Neural progenitor cell (in vitro differentiated cells): ENCODE results near the gene SPATA33. TPM values are rescaled to one million over a fixed set of nuclear protein-coding genes. Genes with fewer than 3 reads are reported as not detected.

Source experiments
- DNase-seq: peaks from one replicate; pipeline ENCODE4 v3.0.0-alpha.2; 2016; ENCODE audit warnings: low spot score
- H2AFZ ChIP-seq: fragments of 200-600 bp; sonication (generic); replicated peaks from 2 replicates; pipeline ENCODE4 v1.6.1; 2016; ENCODE audit warnings: antibody characterized with exemption
- H3F3A ChIP-seq: fragments of 200-600 bp; sonication (generic); 2 replicates; pipeline ENCODE4 v1.6.1; 2016; ENCODE audit warnings: antibody characterized with exemption, low read depth
- H3K27ac ChIP-seq: fragments of 200-600 bp; sonication (generic); 2 replicates; pipeline ENCODE4 v1.5.1; 2016; ENCODE audit warnings: mild to moderate bottlenecking
- H3K27me3 ChIP-seq: fragments of 200-600 bp; sonication (generic); 2 replicates; pipeline ENCODE4 v1.6.1; 2016; ENCODE audit warnings: mild to moderate bottlenecking, moderate library complexity
- H3K36me3 ChIP-seq: fragments of 200-600 bp; sonication (generic); 2 replicates; pipeline ENCODE4 v1.5.1; 2016
- H3K4me1 ChIP-seq: fragments of 200-600 bp; sonication (generic); 2 replicates; pipeline ENCODE4 v1.6.1; 2016; ENCODE audit warnings: mixed run types
- H3K4me2 ChIP-seq: fragments of 200-600 bp; sonication (generic); 2 replicates; pipeline ENCODE4 v1.6.1; 2016
- H3K4me3 ChIP-seq: fragments of 200-600 bp; sonication (generic); 2 replicates; pipeline ENCODE4 v1.5.1; 2016
- H3K79me2 ChIP-seq: fragments of 200-600 bp; sonication (generic); 2 replicates; pipeline ENCODE4 v1.6.1; 2016; ENCODE audit warnings: low read depth
- H3K9ac ChIP-seq: fragments of 200-600 bp; sonication (generic); 2 replicates; pipeline ENCODE4 v1.6.1; 2016
- H3K9me3 ChIP-seq: fragments of 200-600 bp; sonication (generic); 2 replicates; pipeline ENCODE4 v1.5.1; 2016; ENCODE audit warnings: low read depth
- H4K20me1 ChIP-seq: fragments of 200-600 bp; sonication (generic); 2 replicates; pipeline ENCODE4 v1.6.1; 2016; ENCODE audit warnings: low read depth
- H3K27ac Mint-ChIP-seq: 3 replicates; pipeline ENCODE4 v1.8.0; 2021; ENCODE audit warnings: mixed read lengths
- H3K27me3 Mint-ChIP-seq: 2 replicates; pipeline ENCODE4 v1.8.0; 2022; ENCODE audit warnings: low read depth, mild to moderate bottlenecking, inconsistent platforms, moderate library complexity, mixed read lengths; ENCODE audit not compliant: insufficient read depth
- H3K36me3 Mint-ChIP-seq: 3 replicates; pipeline ENCODE4 v1.8.0; 2021; ENCODE audit warnings: mixed read lengths
- H3K4me1 Mint-ChIP-seq: 3 replicates; pipeline ENCODE4 v1.8.0; 2021; ENCODE audit warnings: mixed read lengths
- H3K4me3 Mint-ChIP-seq: 3 replicates; pipeline ENCODE4 v1.8.0; 2021; ENCODE audit warnings: mild to moderate bottlenecking, moderate library complexity, mixed read lengths
- H3K9me3 Mint-ChIP-seq: 3 replicates; pipeline ENCODE4 v1.8.0; 2020; ENCODE audit warnings: mixed read lengths
- EZH2 ChIP-seq: fragments of 200-600 bp; sonication (generic); IDR thresholded peaks from 2 replicates; pipeline ENCODE4 v1.6.1; 2017; ENCODE audit warnings: antibody characterized with exemption, mild to moderate bottlenecking, moderate library complexity
- EZH2phosphoT487 ChIP-seq: fragments of 200-600 bp; sonication (generic); IDR thresholded peaks from 2 replicates; pipeline ENCODE4 v1.6.1; 2017; ENCODE audit warnings: antibody characterized with exemption
- total RNA-seq: library from RNA; depleted of rRNA; stranded (reverse); fragments of >200 nt; gene quantifications from 2 replicates; pipeline ENCODE4 v1.2.3, GENCODE V29; 2015; ENCODE audit warnings: low replicate concordance
- TF ChIP-seq, protein P1 (sequence below): fragments of 200-600 bp; sonication (generic); IDR thresholded peaks from 2 replicates; pipeline ENCODE4 v1.5.1; 2017; ENCODE audit warnings: antibody characterized with exemption, mild to moderate bottlenecking

SPATA33 gene
- total RNA-seq, 1 donor from 2014 or later = 14.1 TPM

DNA sequence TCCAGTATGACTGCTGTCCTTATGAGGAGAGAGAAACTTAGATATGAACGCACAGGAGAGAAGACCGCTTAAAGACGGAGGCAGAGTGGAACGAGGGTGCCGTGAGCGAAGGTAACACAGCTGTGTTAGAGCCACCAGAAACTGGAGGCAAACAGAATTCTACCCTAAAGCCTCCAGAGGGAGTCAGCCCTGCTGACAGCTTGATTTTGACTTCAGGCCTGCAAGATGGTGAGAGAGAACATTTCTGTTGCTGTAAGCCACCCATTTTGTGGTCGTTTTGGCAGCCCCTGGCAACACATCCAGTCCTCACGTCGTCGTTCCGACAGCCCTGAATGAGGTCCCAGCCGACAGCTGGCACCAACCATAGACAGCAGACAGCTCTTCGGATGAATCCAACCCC, 46.6 kb downstream of the SPATA33 start:
- Histone ChIP-seq H3K4me1 (peaks cover 10% of the 10 kb centered on the region), H2AFZ (no peak overlapping the region), H3K27ac (no peak overlapping the region), H3K36me3 (no peaks in the 10 kb centered on the region), H3F3A (peaks cover 31% of the 10 kb centered on the region), H3K79me2 (no peaks in the 10 kb centered on the region), H3K4me3 (no peak overlapping the region), H3K9ac (no peak overlapping the region), H3K9me3 (no peaks in the 10 kb centered on the region), H3K4me2 (no peak overlapping the region), H4K20me1 (peaks cover 13% of the 10 kb centered on the region), H3K27me3 (peaks cover 34% of the 10 kb centered on the region)
- H3K9me3 Mint-ChIP-seq = no peaks in the 10 kb centered on the region
- H3K27me3 Mint-ChIP-seq = peaks cover 11% of the 10 kb centered on the region
- no peak overlapping the region for H3K4me3 Mint-ChIP-seq
- H3K36me3 Mint-ChIP-seq = peaks cover under 1% of the 10 kb centered on the region
- H3K27ac Mint-ChIP-seq = no peak overlapping the region
- TF ChIP-seq EZH2 (no peak), EZH2phosphoT487 (no peak)
- TF ChIP-seq, protein P1, sequence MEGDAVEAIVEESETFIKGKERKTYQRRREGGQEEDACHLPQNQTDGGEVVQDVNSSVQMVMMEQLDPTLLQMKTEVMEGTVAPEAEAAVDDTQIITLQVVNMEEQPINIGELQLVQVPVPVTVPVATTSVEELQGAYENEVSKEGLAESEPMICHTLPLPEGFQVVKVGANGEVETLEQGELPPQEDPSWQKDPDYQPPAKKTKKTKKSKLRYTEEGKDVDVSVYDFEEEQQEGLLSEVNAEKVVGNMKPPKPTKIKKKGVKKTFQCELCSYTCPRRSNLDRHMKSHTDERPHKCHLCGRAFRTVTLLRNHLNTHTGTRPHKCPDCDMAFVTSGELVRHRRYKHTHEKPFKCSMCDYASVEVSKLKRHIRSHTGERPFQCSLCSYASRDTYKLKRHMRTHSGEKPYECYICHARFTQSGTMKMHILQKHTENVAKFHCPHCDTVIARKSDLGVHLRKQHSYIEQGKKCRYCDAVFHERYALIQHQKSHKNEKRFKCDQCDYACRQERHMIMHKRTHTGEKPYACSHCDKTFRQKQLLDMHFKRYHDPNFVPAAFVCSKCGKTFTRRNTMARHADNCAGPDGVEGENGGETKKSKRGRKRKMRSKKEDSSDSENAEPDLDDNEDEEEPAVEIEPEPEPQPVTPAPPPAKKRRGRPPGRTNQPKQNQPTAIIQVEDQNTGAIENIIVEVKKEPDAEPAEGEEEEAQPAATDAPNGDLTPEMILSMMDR = no peak
- no peak for DNase-seq
- peaks cover 18% of the 10 kb centered on the region for H3K4me1 Mint-ChIP-seq

DNA sequence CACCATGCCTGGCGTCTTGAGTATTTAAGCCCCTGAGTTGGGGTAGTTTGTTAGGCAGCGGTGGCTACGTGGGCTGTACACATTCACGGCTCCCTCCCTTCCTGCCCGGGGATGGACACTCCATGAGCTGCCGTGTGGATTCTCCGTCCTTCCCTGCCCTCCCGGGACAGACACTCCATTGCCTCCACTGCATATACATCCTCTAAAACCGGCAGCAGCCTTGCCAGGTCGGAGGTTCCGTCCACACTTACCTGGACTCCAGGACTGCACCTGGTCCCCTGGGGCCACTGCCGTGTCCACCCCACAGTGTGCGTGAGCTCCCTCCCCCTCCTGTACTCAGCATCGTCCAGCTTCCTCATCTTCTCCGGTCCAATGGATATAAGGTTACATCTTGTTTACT, 47.4 kb downstream of the SPATA33 start:
- H3K79me2 ChIP-seq = no peaks in the 10 kb centered on the region
- peaks cover 17% of the 10 kb centered on the region for H3K4me1 Mint-ChIP-seq
- H3K27ac ChIP-seq = no peak overlapping the region
- no peak overlapping the region for H3K9ac ChIP-seq
- no peaks in the 10 kb centered on the region for H3K9me3 Mint-ChIP-seq
- peaks cover 13% of the 10 kb centered on the region for H3K27me3 Mint-ChIP-seq
- no peak overlapping the region for H3K4me2 ChIP-seq
- no peak overlapping the region for H2AFZ ChIP-seq
- peaks cover 34% of the 10 kb centered on the region for H3K27me3 ChIP-seq
- H3K27ac Mint-ChIP-seq = no peak overlapping the region
- peaks cover 6% of the 10 kb centered on the region for H4K20me1 ChIP-seq
- no peak for DNase-seq
- no peaks in the 10 kb centered on the region for H3K9me3 ChIP-seq
- H3K4me1 ChIP-seq = peaks cover 13% of the 10 kb centered on the region
- H3K36me3 ChIP-seq = no peaks in the 10 kb centered on the region
- no peaks in the 10 kb centered on the region for H3K36me3 Mint-ChIP-seq
- H3K4me3 ChIP-seq = no peak overlapping the region
- TF ChIP-seq, protein P1 = no peak
- TF ChIP-seq EZH2phosphoT487 = no peak
- no peak for TF ChIP-seq EZH2
- H3K4me3 Mint-ChIP-seq = no peak overlapping the region
- peaks cover 25% of the 10 kb centered on the region for H3F3A ChIP-seq

DNA sequence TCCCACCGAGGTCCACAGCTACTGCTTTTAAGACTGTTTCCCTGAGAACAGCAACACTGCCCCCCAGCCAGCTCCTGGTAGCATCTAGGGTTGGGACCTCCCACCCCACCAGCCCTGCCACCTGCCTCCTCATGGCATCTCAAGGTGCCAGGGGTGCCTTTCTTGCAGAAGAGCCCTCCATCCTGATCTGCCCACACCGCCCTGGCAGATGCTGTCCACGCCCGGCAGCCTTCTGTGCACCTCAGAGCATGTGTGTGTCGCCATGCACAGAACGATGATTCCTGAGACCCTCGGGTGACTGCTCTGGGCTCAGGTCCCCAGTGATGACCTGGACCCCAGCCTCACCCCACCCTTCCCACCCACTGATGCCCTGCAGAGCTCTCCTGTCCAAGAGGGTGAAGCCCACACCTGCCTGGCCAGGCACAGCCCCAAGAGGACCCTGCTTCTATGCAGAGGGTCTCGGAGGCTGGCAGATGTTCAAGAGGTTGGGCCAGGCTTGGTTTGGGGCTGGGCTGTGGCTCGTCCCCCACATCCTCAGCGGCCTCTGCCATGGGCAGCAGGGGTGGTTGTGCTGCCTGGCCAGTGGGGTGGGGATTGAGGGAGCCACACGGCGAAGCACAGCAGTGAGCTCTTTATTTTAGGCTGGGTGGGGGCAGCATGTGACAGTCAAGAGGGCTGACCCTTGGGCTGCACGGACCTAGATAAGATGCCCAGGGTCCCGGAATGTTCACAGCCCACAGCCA, 49.1 kb downstream of the SPATA33 start:
- Histone ChIP-seq H3K27ac (no peak overlapping the region), H3K9ac (no peak overlapping the region), H3K4me1 (peaks cover 15% of the 10 kb centered on the region), H3K9me3 (no peaks in the 10 kb centered on the region), H3F3A (peaks cover 18% of the 10 kb centered on the region), H3K4me3 (no peak overlapping the region), H3K27me3 (peaks cover 27% of the 10 kb centered on the region), H4K20me1 (no peaks in the 10 kb centered on the region), H3K79me2 (no peaks in the 10 kb centered on the region), H3K4me2 (no peak overlapping the region), H3K36me3 (no peaks in the 10 kb centered on the region), H2AFZ (no peak overlapping the region)
- H3K36me3 Mint-ChIP-seq = peaks cover 3% of the 10 kb centered on the region
- H3K9me3 Mint-ChIP-seq = no peaks in the 10 kb centered on the region
- DNase-seq = no peak
- no peak overlapping the region for H3K4me3 Mint-ChIP-seq
- peaks cover 17% of the 10 kb centered on the region for H3K4me1 Mint-ChIP-seq
- H3K27me3 Mint-ChIP-seq = peaks cover 15% of the 10 kb centered on the region
- TF ChIP-seq EZH2phosphoT487 (no peak), EZH2 (no peak)
- TF ChIP-seq, protein P1 = no peak
- H3K27ac Mint-ChIP-seq = no peak overlapping the region
